HG02759 (cell line): ENCODE data around the gene IRF3.
A peak's percentile ranks its signal among the peaks of the same experiment; 100 is the strongest.

Experiments used
- ATAC-seq: cut with Tn5 transposase; IDR thresholded peaks from one replicate; pipeline ENCODE4 v1.9.1; 2021; ENCODE audit warnings: mild to moderate bottlenecking, moderate library complexity; ENCODE audit not compliant: unreplicated experiment

Gene IRF3

DNA sequence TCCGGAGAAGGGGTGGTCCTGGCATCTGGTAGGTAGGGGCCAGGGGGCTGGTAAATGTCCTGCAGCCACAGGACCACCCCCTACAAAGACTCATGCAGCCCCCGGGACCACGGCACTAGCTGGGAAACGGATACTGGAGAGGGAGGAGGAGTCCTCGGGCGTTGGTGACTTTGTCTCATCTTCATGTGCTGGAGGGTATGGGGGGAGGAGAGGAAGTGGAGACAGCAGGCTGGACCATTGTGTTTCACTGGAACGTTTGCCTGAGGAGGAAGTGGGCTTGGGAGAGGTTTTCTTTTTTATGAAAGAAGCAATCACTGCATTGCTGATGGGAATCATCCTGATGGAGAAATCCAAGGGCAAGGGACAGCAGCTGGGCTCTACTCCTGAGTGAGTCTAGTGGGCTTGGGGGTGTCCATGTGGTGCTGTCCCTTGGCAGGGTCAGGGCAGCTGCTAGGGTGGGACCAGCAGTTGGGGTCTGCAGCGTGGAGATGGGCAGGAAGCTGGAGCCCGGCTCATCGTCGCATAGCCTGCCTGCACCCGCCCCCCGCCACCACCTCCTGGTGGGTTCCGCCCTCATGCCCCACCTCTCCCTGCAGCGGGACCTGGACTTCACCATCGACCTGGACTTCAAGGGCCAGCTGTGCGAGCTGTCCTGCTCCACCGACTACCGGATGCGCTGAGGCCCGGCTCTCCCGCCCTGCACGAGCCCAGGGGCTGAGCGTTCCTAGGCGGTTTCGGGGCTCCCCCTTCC is 22.1 kb upstream of the IRF3 start:
- ATAC-seq, result no peak

DNA sequence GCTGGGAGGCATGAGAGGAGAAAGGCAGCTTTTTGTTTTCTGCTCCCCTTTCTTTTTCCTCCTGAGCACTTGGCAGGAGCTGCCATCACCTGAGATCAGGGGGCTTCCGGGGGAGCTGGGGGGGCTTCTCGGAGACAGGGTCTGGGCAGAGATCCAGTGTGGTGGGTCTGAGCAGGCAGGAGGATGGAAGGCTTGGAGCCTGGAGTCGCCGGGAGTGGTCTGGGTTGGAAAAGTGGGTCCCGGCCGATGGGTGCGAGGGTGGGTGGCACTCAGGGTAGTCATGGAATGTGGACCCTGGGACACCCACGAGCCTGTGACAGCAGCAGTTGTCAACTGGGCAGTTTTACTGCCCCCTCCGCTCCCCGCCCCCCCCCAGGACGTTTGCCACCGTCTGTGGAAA is 21.5 kb upstream of the IRF3 start:
- no peak for ATAC-seq

DNA sequence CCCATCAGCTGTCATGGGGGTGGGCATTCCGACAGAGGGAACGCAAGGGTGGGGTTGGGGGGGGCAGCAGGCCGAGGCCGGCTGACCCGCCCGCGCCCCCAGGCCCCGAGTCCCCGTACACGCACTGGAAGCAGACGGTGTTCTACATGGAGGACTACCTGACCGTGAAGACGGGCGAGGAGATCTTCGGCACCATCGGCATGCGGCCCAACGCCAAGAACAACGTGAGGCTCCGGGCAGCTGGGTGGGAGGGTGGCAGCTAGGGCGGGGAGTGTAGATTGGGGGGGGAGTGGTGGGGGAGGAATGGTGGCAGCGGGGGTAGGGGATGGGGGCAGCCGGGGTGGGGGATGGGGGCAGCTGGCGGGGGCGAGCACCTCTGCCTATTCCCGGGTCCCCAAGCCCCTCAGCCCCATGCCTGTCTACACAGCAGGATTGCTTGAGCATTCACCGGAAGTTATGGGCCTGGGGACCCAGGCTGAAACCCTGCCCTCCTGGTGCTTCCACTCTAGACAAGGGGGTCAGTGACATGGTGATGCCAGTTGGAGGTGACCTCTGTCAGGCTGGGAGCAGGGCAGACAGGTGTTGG is 20.9 kb upstream of the IRF3 start:
- no peak for ATAC-seq

DNA sequence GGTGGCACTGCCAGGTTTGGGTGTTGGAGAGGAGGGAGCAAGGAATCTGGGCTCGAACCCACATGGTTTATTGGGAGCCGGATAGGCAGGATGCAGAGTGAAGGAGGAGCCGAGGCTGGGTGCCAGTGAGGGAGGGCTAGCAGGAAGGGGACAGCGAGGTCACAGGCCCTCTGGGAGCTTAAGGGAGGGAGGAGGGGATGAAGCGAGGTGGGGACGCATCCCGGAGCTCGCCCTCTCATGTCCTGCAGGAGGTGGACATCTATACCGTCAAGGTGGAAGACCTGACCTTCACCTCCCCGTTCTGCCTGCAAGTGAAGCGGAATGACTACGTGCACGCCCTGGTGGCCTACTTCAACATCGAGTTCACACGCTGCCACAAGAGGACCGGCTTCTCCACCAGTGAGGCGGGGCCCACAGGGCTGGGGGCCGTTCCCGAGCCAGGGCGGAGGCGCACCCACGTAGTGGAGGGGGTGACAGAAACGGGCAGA is 20.2 kb upstream of the IRF3 start:
- no peak for ATAC-seq

DNA sequence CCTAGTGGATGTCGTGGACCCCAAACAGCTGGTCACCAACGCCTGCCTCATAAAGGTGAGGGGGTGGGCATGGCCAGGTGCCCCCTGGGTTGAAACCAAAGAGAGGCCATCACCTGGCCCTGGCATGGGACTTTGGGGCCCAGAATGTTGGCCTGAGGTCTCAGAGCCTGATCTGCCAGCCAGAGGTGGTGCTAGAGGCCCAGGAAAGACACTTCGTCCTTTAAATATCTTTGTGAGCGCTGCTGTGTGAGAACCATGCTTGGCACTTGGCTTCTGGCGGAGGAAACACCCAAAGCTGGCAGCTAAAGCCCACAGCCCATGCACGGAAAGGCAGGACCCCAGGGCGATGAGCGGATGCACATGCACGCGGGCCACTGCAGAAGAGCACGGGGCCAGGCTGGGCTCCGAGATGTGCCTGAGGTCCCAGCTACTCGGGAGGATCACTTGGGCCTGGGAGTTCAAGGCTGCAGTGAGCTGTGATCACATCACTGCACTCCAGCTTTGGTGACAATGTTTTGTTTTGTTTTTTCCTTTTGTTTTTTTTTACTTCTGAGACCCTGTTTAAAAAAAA is 19.4 kb upstream of the IRF3 start:
- no peak for ATAC-seq

DNA sequence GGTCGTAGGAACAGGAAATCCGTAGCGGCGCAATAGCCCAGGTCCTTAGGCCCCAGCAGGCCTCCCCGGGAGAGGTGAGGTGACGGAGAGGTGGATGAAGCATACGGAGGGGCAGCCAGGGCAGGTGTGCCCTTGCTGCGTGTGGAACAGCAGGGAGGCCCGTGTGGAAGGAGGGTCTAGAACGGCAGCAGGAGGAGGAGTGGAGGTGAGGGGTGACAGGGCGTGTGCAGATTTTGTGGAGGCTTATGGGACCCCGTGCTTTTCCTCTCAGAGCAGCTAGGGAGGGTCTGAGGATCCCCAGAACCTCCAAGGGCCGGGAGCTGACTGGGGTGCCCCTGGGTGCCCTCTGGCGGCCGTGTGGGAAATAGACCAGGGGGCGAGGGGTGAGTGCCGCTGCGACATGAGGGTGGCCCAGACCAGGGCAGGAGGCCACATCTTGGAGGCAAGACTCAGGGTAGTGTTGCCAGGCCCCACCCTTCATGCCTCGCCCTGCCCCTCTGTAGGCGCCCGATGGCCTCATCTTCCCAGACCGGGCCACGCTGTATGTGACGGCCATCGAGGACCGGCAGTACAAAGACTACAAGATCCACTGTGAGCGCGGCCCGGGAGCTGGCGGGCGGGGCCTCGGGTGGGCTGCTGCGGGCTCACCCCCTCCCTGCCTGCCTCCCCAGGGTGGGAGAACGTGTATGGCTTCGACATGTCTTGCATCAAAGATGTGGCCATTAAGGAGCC is 18.8 kb upstream of the IRF3 start:
- no peak for ATAC-seq

DNA sequence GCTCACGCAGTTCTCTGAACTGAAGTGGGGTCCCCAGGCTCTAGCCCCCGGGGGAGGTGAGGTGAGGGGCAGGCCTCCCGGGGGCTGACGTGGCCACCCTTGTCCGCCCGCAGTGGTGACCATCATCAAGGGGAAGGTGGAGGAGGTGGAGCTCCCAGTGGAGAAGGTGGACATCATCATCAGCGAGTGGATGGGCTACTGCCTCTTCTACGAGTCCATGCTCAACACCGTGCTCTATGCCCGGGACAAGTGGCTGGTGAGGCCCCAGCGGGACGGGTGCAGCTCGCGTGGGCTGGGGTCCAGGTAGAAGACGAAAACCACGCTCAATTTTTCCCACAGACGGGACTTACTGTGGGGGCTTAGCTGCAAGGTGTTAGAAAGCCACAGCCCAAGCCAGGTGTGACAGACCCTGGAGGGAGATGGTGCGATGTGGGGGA is 18.2 kb upstream of the IRF3 start:
- ATAC-seq, result no peak

DNA sequence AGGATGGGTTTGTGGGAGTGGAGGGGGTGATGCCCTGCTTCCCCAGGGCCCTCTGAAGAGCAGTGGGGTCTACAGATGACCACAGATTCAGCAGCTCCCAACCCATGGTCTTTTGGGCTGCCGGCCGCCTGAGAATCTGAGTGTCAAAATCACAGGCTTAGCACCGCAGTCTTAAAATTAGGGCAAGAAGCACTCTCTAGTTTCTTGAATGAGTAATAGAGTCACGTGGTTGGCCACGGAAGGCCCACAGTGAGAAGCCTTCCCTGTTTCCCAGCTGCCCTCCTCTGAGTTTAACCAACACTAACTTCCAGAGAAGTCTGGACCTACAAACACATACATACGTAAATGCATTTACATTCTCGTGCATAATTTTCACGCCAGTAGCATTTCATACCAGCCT is 16.6 kb upstream of the IRF3 start:
- ATAC-seq, result no peak

DNA sequence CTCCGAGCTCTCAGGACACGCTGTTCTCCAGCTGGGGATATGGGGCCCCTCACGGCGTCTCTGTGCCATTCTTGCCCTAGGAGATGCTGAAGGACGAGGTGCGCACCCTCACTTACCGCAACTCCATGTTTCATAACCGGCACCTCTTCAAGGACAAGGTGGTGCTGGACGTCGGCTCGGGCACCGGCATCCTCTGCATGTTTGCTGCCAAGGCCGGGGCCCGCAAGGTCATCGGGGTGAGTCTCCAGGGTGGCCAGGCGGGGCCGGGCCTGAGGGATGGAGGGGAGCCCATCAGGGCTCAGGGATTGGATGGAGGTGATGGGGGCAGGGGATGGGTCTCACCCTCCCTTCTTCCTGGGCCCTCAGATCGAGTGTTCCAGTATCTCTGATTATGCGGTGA is 16.2 kb upstream of the IRF3 start:
- no peak for ATAC-seq

DNA sequence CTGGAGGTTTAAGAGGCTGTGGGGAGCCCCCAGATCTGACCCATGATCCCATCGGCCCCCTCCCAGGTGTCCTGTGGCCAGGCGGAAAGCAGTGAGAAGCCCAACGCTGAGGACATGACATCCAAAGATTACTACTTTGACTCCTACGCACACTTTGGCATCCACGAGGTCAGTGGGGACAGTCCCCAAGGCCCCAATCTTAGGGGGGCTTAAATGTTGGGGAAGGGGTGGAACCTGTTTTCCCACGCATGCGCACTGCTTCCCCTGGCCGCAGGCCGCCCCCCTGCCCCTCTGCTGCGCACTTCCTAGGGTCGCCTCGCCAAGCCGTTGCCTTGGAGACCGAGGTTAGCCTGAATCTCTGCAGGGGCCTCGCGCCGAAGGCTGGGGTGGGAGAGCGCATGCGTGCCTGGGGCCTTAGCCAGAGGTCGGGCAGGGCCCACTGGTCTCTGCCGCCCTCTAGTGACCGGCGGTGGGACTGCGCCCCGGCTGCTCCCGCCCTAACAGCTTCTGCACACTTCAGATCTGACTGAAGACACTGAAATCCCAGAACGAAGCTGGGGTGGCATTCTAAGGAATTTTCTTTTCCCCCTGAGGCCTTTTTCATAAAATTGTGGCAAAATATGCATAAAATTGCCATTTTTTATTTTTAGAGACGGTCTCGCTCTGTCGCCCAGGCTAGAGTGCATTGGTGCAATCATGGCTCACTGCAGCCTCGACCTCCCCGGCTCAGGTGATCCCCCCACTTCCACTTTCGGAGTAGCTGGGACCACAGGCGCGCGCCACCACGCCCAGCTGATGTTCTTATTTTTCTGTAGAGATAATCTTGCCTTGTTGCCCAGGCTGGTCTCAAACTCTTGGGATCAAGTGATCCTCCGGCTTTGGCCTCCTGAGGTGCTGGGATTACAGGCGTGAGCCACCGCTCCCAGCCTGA is 15.0 kb upstream of the IRF3 start:
- peak; percentile 18 for ATAC-seq

DNA sequence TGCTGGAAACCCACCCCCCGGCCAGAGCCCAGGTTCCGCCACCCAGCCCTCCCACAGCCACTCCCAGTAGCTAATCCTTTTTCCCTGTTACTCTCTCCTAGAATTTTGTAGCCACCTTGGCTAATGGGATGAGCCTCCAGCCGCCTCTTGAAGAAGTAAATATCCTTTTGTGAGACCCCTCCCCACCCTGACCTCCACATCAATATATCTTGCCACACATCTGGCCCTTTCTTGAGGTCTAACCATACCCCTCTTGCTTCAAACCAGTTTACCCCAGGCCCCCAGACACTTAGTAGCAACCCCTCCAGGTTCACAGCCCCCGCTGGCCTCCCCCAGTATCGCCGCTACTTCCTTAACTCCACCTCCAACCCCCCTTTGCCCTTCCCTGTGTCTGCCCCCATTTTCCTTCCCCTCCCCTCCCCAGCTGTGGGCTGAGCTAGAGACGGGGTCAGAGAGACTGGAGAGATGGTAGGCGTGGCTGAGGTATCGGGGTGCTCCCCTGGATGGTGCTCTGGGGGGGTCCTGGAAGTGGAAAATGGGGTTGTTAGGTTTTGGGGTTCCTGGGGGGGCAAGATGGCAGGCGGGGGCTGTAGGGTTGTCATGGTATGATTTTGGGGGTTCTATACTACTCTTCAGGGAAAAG is 14.2 kb upstream of the IRF3 start:
- ATAC-seq, result no peak

DNA sequence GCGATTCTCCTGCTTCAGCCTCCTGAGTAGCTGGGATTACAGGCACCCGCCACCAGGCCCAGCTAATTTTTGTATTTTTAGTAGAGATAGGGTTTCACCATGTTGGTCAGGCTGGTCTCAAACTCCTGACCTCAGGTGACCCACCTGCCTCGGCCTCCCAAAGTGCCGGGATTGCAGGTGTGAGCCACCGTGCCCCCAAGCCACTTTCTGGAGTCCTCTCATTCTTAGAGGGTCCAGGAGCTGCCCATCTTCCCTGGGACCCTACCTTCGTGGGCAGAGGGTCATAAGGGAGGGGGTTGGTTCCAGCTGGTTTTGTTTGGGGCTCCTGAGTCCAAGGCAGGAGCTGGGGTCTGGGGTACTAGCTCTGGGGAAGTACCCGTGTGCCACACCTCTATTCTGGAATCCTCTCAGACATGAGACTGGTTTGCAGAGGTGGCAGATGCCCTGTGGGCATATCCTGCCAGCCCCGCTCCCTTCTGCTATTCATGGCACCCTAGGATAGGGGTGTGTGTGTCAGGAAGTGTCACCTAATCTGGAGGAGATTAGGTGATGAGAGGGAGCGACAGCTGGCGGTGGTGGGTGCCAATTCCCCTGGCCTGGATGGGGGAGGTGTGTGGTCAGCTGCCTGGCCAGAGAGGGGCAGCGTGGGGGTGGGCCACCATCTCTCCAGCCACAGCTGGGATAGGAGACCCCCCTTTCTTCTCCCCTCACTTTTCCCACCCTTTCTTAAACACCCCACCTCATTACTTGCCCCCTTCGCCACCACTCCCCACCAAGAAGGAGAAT is 13.5 kb upstream of the IRF3 start:
- ATAC-seq, result no peak

DNA sequence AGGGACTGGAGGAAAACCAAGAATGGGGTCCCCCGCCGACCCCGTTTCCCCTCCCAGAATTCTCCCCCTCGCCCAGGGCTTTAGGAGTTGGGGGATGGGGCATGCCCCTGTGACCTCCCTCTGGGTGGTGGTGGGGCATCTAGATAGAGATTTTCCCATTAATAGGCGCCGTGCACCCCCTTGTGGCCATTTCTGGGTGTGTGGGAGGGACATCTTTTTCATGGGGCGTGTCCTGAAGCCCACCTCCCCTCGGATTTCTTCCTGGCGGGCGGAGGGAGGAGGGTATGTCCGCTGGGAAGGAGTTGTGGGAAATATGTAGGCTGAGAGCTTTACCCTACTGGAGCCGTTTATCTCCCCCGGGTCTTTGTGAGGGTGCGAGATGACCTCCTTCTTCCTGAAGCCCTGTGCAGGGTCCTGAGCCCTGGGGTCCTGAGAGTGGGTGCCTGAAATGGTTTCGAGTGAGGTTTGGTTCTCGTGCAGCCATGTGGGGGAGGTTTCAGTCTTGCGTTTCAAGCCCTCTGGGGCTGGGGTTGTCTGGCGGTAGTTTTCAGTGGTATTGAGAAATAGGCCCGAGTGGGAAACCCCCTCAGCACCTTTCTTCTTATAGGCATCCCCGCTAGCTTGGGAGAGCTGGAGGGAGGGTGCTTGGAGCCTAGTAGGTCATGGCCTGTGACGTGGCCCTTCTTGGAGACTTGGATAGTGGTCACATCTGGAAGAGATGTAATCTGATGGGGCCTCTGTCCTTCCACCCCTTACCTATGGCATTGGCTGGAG is 12.4 kb upstream of the IRF3 start:
- ATAC-seq, result no peak

DNA sequence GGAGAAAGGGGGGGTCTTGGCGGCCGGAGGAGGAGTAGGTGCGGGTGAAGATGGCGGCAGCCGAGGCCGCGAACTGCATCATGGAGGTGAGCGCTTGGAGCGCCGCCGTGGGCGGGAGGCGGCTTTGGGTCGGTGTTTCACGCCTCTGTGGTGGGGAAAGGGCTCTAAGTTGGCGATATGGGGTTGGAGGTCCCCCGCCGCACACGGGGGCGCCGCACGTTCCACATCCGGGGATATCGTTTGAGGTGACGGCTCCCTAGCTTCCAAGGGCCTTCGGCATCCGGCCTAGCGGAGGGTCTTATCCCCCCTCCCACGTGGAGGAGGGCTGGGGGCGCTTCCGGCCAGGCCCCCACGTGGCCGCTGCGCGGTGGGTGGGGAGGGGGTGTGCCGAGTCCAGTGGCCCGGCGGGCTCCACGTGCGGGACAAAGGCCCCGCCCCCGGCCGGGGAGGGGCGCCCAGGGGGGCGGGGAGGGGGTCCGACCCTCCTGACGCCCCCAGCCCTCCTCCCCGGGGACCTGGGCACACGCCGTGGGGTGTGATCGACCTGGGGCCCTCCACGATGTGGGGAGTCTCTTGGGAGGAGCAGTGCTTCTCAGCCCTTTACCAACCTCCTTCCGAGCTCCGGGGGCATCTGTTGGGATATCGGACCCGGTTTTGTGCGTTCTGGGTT is 11.7 kb upstream of the IRF3 start, which contains the start of gene PRMT1:
Gene PRMT1, plus strand, starts transcription at position 41 of the 670 bp plus-strand sequence. Its CDS starts 10 bp downstream, at position 51.
- peak; percentile 15 for ATAC-seq

DNA sequence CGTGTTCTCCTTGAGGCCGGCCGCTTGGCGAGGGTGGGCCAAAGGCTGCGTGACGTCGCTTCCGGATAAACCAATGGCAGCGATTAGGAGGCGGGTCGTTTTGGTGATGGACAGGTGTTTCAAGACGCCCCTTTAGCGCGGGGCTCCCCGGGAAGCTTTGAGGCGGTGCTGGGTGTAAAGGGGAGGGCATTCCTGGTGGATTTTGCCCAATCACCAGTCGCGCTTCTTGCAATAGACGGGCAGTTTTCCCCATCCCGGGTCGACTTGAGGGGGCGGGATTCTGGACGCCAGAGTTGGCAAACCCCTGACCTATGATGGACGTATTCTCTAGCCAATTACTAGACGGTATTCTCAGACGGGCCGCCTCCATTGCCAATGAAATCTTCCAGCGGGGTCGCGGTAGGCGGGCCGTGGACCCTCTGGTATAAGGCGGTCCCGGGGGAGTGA is 11.2 kb upstream of the IRF3 start:
- ATAC-seq, result peak; percentile 64

DNA sequence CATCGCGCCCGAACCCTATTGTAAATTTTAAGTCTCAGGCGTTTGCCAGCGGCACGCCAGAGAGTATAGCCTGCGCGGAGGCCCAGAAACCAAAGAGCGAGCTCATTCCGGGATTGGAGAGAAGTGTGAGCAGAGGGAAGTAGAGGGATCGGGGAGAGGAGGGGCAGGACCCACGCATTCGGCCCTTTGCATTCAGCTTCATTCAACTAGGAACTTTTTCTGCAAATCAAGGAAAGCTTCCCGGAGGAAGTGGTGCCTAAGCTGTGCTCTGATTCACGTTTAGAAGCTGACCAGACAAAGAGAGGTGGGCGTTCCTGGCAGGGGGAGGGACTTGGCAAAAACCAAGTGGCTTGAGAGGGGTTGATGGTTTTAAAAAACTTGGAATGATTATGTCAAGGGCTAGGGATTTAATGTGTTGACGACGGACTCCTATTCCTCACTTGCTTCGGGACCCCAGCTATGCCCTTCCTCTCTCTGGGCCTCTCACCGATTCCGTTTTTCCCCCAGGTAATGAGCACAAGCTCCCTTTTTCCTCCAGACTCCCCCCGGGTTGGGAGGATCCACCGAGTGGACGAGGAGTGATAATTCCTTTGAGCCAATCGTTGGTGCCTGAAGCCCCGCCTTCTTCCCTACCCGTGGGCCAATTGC is 10.6 kb upstream of the IRF3 start:
- peak; percentile 18 for ATAC-seq
